Activated CD8-positive, alpha-beta memory T cell treated with anti-CD3 and anti-CD28 coated beads for 36 hours (primary cell): ENCODE data around the gene ACSL6. TPM values are rescaled to one million over a fixed set of nuclear protein-coding genes. Genes with fewer than 3 reads are reported as not detected.

Experiments used
- CTCF ChIA-PET: fragments of 350-600 bp; sonication (Branson Sonifier 250); formaldehyde crosslinking; loops from one replicate; lab custom pipeline; 2021; ENCODE audit warnings: antibody characterized with exemption; lab: Charles Lee
- POLR2A ChIA-PET: fragments of 350-600 bp; sonication (Branson Sonifier 250); formaldehyde crosslinking; loops from one replicate; lab custom pipeline; 2021; ENCODE audit warnings: antibody characterized with exemption; lab: Charles Lee
- total RNA-seq, 2 experiments: library from RNA; stranded (reverse); gene quantifications; one replicate each; pipeline ENCODE4 v1.2.3, GENCODE V29; 2021

Gene ACSL6
- total RNA-seq, 2 experiments from 2014 or later, result 20.9 to 23.4 TPM

DNA sequence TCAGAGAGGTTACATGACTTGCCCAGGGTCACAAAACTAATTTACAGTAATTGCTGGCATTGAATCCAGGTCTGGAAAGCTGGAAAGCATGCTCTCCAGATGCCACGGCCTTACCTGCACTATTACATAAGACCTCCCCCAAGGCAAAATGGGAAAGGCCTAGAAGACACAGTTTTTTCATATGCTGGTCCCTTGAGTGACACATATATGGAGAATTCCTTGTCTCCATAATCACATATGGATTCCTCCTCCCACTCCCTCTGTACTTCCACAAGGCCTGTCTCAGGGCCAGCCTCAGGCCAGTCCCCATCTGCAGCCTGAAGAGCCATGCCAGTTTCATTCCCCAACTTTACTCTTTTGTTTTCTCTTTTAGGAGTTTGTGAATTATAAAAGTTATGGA is 37.4 kb downstream of the ACSL6 start:
- CTCF ChIA-PET, result interaction anchor here (0.5 kb wide), 1 partner anchor 61 kb away, joined by 3 read pairs; no protein-coding TSS in a partner anchor
- POLR2A ChIA-PET, result no interaction called here

DNA sequence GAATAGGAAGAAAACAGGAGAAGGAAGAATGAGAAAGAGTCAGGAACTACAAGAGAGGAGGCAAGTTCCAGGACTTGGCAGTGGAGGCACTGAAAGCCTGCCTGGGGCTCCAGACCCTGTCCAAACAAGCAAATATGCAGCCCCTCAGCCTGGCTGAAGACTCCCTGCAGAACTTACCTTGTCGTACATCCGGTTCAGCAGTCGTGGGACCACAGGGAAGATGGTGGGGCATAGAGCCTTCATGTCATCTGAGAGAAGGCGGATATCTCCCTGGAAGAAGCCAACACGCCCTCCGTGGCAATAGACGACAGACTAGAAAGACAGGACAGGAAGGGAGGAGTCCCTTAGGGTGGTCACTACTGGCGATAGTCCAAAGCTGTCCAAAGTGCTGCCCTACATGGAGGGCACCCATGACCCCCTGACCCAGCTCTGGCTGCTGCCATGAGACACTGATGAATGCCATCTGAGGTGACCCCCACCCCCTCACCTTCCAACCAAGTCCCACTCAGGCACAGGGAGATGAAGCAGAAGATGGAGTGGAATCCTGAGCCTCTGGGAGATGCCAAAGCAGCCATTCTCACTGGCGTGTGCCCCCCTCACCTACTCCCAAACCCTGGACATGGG is 38.3 kb downstream of the ACSL6 start:
- ChIA-PET CTCF (no interaction called here), POLR2A (no interaction called here)

DNA sequence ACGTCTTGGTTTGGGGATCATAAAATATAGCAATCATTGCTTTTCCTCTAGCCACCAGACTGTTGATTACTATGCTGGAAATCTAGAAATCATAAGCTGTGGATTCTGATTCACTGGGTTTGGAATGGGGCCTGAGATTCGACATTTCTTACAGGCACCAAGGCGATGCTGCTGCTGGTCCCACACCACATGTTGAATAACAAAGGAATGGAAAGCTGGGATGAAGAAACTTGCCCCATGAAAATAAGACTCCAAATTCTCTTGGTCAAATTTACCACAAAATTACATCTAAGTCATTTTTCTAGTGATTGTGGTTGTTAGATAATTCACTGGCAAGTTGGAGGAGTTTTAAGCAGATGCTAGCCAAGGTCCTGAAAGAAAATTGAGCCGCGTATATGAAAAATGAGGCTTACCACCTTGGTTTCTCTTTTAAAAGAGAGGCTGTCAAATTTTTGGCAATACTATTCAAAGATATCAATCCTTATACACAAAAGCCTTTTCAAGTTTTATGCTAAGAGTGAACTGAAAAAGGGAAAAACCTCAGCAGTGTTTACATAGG is 43.0 kb downstream of the ACSL6 start:
- ChIA-PET POLR2A (interaction anchor here (0.7 kb wide), 1 partner anchor 115 kb away, joined by 3 read pairs; no protein-coding TSS in a partner anchor), CTCF (no interaction called here)

DNA sequence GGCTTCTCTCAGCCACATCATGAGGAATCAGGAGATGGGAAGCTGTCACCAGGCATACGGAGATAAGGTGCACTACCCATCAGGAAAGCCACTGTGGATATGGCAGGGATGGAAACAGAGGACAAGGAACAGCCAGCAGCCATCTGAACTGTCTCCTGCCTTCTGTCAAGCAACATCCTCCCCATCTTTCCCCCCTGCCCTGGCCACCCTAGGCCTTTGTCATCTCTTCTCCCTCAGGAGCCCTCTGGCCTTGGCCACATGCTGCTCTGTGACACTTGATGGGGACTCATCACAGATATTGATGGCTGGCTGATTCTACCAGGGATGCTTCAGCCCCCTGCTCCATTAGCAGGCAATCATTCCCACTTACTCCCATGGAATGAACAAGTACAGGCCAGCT is 44.9 kb downstream of the ACSL6 start:
- ChIA-PET CTCF (no interaction called here), POLR2A (no interaction called here)

DNA sequence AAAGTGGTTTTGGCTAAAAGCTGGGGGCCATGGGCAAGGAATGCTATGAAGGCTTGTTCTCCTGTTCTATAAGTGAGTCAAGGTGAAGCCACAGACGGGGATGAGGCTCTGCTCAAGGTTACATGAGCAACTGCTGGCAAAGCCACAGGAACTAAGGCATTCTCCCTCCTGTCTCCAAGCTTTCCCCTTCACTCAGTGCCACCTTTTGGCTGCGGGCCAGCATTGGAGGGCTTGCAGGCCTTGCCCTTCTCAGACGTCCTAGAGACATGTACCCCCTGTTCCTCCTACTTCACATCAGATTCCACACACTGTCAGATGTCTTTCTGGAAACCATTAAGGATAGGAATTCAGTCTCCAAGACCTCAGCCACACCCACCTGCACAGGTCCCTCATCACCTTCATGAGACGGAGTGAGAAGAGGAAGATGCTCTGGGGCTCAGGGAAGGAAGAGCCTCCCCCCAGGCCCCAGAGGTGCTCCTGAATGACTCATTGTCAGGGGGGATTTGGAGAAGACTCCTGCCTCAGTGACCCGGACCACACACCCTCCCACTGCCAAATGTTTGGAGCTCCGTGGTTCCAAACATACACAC is 45.5 kb downstream of the ACSL6 start:
- POLR2A ChIA-PET, result no interaction called here
- CTCF ChIA-PET, result interaction anchor here (1.0 kb wide), 1 partner anchor 42 kb away, joined by 3 read pairs; no protein-coding TSS in a partner anchor

DNA sequence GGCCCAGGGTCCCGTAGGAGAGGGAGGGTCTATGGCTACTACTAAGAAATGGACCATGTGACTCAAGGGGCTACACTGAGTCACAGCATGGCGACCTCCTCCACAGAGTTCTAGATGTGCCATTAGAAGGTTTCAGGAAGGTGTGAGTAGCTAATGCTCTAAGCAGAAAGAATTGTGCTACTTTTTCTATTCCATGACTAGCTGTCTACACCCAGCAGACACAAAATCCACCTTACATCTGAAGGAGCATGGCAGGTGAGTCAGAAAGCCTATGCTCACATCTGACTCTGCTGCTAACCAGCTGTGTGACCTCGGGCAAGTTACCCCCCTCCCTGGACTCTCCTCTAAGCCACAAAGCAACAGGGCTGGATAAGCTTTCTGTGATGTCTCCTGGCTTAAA is 51.6 kb downstream of the ACSL6 start:
- CTCF ChIA-PET, result no interaction called here

DNA sequence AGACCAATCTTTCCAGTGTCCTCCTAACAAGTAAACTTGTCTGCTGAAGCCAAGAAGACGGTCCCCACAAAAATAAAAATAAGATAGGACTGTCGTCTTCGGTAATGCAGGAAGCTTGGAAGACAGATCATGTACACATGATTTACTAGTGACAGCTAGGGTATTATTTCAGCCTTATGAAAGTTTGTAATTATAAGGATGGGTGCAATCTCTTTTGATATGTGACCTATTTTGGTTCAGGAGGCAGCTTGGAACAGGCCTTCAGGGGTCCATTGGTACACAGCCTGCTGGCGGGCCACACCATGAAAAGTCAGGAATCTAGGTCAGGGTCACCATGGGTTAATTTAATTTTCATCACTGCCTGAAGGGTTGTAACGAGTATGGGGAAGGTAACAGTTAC is 52.3 kb downstream of the ACSL6 start:
- ChIA-PET POLR2A (interaction anchor here (0.8 kb wide), 1 partner anchor 111 kb away, joined by 3 read pairs; no protein-coding TSS in a partner anchor), CTCF (no interaction called here)

More for the DNA sequence above, 51.6 kb downstream of the ACSL6 start:
- POLR2A ChIA-PET, result interaction anchor here (0.9 kb wide), 1 partner anchor 60 kb away, joined by 4 read pairs; no protein-coding TSS in a partner anchor

DNA sequence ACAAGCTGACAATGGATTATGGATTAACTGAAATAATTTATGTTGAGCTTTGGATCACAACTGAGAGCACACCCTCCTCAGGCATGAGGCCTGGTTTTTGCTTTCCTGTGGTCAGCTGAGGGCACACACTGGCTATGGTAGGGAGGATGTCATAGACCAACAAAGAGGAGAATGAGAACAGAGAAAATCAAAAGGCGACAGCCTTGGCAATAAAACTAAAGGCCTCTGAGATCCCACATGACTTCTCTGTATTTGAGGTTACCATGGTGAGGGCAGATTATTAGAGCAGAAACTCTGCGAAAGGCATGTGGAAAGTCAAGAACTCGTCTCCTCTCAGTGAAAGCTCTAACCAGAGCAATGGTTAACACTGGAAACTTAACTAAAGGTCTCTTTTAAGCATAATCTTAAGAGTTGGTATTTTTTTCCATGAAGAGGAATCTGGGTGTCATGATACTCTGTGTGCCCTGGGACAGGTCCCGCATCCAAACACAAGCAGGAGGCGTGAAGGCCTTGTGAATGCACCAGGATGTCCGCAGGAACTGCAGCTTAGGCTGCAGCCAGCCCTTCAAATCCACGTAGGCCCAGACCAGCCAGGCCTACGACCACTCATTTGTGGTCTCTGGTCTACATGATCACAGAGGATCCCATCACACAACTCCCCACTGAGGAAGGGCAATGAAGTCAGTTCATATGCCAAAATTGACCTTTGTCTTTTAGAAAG is 53.6 kb downstream of the ACSL6 start:
- ChIA-PET CTCF (no interaction called here), POLR2A (no interaction called here)

DNA sequence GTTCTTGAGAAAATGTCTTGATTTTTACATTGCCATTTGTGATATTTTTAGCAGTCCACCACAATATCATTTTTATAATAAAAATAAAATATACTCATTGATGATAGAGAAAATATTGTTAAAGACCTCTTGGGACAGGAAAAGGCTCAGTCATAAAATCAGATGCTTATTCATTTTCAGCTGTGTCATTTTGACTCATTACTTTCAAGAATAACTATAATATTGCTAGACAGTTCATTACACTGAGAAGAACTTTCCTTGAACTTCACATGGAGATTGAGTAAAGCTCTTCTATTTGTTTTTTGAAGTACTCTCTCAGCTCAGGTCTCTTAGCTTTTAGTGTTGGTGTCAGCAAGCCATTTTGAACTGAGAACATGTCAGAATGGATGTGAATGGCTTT is 57.5 kb downstream of the ACSL6 start:
- POLR2A ChIA-PET, result no interaction called here
- CTCF ChIA-PET, result no interaction called here

DNA sequence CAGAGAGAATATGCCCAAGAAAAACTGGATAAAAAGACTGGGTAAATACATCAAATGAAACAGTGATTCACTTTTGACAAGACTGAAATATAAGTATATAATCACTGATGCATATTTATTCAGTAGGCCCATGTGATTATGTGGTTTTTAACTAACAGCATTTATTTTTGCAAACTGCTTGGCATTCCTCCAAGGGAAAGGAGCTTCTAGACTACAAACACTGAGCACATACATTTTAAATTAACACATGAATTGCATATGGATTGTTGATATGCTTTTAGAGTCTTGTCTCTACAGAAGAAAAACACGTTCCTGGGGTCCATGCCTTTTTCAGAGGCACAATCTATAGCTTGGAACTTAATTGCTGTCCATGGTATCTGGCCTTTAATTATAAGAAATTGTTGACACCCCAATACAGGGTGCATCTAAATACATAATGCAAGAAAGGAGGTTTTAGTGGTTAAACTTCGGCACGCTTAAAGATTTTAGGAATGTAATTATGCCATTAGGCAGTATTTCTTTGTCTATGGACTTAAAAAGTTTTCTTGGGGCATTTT is 59.1 kb downstream of the ACSL6 start:
- ChIA-PET CTCF (no interaction called here), POLR2A (no interaction called here)

DNA sequence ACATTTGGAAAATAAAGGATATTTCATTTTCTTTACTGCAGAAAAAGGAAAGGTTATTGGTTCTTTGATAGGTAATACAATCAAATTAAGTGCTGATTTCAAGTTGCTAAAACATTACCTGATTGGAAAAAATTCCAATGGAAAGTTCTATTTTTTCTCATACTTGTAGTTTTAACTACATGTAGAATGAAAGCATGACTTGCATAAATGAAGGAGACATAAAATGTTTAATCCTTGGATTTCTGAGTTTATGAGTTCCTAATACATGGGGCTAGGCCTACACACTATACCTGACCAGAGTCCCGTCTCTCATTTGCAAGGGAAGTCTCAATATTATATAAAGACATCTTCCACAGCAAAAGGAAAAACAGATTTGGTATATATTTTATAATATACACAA is 60.8 kb downstream of the ACSL6 start:
- ChIA-PET CTCF (no interaction called here), POLR2A (no interaction called here)

DNA sequence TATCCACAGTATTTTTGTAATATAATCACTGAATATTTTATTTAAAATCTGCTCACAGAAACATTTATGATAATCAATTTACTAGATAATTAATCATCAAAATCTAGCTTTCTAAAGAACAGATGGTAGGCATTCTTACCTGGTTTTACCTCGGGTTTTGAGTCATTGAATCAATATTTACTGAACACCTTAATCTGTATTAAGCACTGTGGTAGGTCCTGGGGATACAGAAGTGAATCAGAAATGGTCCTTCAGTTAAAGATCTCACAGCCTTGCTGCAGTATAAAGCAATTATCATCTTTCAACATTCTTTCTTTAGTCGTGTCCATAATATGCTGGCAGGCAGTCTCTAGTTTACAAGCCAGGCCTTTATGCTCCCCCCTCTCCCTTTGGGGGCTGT is 64.0 kb downstream of the ACSL6 start:
- ChIA-PET CTCF (no interaction called here), POLR2A (no interaction called here)

DNA sequence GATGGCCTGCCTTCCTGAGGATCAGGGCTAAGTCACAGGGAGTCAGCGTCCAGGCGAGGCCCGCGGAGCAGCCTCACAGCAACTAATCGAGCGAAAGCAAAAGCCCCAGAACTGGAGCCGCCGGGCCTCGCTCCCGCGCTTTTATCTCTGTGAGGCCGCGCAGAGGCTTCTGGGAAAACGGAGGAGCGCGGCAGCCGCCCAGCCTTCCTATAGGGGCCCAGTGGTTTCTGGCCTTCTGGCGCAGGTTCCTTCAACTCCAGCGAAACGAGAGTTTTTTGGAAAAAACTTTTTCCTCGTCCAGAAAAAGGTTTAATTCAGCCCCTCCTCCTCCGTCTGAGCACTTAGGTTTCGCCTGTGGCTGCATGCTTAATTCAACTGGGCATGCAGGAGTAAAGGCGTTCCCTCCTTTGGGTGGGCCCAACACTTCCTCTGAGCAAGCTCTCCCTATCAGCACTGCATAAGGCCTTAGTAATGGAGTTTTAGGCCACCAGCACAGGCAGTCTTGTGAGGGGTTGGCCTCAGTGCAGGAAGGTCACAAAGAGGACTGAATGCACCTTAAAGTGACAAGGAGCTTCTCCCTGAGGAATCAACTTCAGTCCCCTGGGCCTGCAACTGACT is 65.8 kb downstream of the ACSL6 start, which contains the start of gene MEIKIN:
MEIKIN (minus strand) TSS at position 113 of the 618 bp plus-strand sequence. CDS start 158 bp downstream, outside the sequence.
- POLR2A ChIA-PET, result no interaction called here
- CTCF ChIA-PET, result no interaction called here

DNA sequence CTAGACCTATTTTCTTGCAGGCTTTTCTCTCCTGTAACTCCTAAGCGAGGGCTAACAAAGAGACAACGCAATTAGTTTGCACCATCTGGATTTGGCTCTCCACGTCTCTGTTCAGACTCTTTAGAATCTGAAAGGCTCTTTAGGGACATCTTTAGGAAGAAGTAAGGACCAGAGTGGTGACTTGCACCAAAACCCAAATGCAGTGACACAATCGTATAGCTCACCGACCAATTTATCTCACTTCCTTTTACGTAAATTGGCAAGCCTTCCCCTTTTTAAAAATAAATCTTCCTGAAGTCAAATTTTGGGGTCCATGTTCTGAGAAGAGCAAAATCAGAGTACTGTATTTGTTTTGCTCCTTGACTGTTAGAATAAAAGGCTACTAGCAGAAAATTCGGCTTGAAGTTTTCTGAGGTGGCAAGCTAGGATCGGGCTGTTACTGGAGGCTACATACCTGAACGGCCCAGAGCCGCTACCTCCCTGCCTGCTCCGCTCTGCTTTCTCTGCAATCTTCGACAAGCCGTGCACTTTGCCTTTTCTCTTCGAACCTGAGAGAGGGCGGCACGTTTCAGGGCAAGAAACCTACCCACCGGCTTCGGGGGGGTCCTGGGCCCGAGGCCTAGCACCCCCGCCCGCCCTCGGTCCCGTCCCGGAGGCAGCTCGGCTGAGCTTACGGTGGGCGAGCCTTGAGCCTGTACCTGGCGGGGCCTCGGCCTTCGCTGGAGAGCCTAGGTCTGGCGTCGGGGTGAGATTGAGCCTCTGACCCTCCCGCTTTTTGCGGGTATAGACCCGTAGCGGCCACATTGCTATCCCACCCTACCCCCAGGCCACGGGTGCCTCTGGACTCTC is 66.5 kb downstream of the ACSL6 start:
- ChIA-PET POLR2A (no interaction called here), CTCF (no interaction called here)

DNA sequence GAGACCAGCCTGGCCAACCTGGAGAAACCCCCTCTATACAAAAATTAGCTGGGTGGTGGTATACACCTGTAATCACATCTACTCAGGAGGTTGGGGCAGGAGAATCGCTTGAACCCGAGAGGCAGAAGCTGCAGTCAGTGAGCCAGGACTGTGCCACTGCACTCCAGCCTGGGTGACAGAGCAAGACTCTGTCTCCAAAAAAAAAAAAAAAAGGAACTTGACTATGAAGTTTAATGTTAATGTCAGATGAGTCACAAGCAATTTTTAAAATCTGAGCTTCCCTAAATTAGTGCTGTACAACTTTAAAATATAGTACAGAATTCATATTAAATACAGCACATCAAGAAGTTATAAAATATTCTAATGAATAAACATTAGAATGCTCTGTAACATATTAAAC is 67.5 kb downstream of the ACSL6 start:
- ChIA-PET POLR2A (no interaction called here), CTCF (no interaction called here)

DNA sequence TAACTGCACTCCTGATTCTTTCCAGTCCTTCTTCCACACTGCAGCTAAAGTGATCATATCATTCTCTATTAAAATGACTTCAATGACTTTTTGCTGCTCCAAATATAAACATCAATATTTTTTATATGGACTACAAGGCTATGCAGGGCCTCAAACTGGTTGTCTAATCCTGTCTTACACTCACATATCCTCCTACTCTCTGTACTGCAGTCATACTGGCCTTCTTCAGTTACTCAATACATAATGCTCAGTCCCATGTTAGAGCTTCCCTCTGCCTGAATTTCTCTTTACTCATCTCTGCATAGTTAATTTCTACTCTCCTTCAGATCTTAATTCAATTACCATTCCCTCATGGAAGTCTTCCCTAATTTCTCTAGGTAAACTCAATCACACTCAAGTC is 69.4 kb downstream of the ACSL6 start:
- ChIA-PET POLR2A (no interaction called here), CTCF (no interaction called here)

DNA sequence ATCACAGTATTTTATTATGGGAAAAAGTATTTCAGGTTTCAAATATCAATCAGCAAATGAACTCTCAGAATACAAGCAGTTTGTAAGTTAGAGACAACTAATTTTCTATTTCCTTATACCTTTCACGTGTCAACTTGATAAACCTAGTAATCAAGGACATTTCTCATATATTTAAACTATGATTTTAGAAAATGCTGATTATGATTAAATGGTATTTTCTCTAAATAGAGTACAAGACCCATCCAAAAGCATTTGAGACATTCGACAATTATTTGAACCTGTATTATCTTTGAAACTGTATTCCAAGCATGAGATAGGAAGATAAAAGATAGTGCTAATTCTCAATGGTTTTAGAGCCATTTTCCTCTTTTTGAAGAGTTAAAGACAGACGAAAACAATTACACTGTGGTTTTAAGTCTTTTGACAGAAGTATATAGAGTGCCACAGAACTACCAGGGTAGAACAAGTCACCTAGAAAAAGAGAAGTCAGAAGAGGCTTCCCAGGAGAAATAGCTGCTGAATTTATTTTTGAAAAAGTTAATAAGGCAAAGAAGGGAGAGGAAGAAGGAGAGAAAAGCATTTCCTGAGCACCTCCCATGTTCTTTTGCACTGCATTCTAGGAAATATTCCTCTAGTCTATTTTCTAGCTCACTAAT is 71.6 kb downstream of the ACSL6 start:
- ChIA-PET POLR2A (no interaction called here), CTCF (no interaction called here)

DNA sequence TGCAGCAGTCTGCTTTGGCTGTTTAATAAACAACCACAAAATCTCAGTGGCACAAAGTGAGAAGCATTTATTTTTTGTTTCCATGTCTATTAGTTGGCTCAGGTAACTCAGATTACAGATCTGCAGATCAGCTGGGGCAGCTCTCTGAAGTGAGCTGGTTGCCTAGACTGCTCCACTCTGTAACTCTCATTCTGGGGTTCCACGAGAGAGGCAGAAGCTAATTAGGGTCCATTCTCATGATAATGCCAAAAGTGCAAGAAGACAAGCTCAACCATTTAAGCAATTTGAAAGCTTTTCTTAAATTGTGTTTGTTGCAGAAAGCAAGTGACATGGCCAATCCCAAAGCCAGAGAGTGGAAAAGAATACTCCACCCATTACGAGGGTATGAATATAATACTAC is 79.2 kb downstream of the ACSL6 start:
- POLR2A ChIA-PET, result no interaction called here
- CTCF ChIA-PET, result no interaction called here
